IPS DF 4.7 (cell line): ENCODE results near the gene MTERF1.
A peak's percentile ranks its signal among the peaks of the same experiment; 100 is the strongest.
"Not testable (repeated sequence)": the region's sequence is repeated elsewhere in the genome, so short reads cannot be mapped to it uniquely, and the experiment has no call there.

Experiments
- DNase-seq: peaks from one replicate; pipeline ENCODE4 v3.0.0-alpha.2; 2013; ENCODE audit warnings: low spot score; ENCODE audit errors: extremely low read depth

MTERF1 gene

GRCh38 chr7:91880413-91881241 lies at the start of gene MTERF1:
TSS of gene MTERF1 (minus strand) at chr7:91880702. CDS start at chr7:91880083, 619 bp downstream.
- DNase-seq: peak; percentile 84

GRCh38 chr7:91929463-91929862 lies 49.0 kb upstream of the MTERF1 start:
- DNase-seq: no peak

- no peak for DNase-seq
Observed at GRCh38 chr7:91927912-91928311, 47.4 kb upstream of the MTERF1 start.

GRCh38 chr7:91922857-91923256 lies 42.4 kb upstream of the MTERF1 start:
- DNase-seq: no peak

GRCh38 chr7:91918356-91918755 lies 37.9 kb upstream of the MTERF1 start:
- no peak for DNase-seq

- no peak for DNase-seq
Observed at GRCh38 chr7:91916051-91916440, 35.5 kb upstream of the MTERF1 start.

GRCh38 chr7:91915401-91916050 lies 35.0 kb upstream of the MTERF1 start:
- DNase-seq: no peak

GRCh38 chr7:91913612-91914011 lies 33.1 kb upstream of the MTERF1 start:
- DNase-seq: no peak

- DNase-seq: no peak
Observed at GRCh38 chr7:91912494-91912893, 32.0 kb upstream of the MTERF1 start.

- no peak for DNase-seq
Observed at GRCh38 chr7:91911121-91911520, 30.6 kb upstream of the MTERF1 start.

GRCh38 chr7:91910171-91910570 lies 29.7 kb upstream of the MTERF1 start:
- DNase-seq: no peak

GRCh38 chr7:91899563-91899962 lies 19.1 kb upstream of the MTERF1 start:
- no peak for DNase-seq

- DNase-seq: no peak
Observed at GRCh38 chr7:91898240-91898992, 17.9 kb upstream of the MTERF1 start.

GRCh38 chr7:91894781-91895480 lies 14.4 kb upstream of the MTERF1 start:
- no peak for DNase-seq

- not testable (repeated sequence) for DNase-seq
Observed at GRCh38 chr7:91893699-91894098, 13.2 kb upstream of the MTERF1 start.

- no peak for DNase-seq
Observed at GRCh38 chr7:91892821-91893340, 12.4 kb upstream of the MTERF1 start.

- DNase-seq: no peak
Observed at GRCh38 chr7:91892099-91892705, 11.7 kb upstream of the MTERF1 start.

GRCh38 chr7:91888271-91889175 lies 8.0 kb upstream of the MTERF1 start:
- not testable (repeated sequence) for DNase-seq

- not testable (repeated sequence) for DNase-seq
Observed at GRCh38 chr7:91887336-91888213, 7.1 kb upstream of the MTERF1 start.
